ENCODE measurements around the gene PMEL.
"Not testable (repeated sequence)": the region's sequence is repeated elsewhere in the genome, so short reads cannot be mapped to it uniquely, and the experiment has no call there.

PMEL gene

GRCh38 chr12:56010111-56010570 is 44.3 kb upstream of the PMEL start:
- no CpG with 5 or more reads among the region's 2 CpGs for WGBS (ENCODE audit: extremely low coverage, insufficient coverage, insufficient read length)

GRCh38 chr12:56007564-56008559 is 42.0 kb upstream of the PMEL start:
- H4K91ac ChIP-seq (ENCODE audit: low read depth, low read length) = peak overlapping the region; percentile 93
- no CpG with 5 or more reads among the region's 44 CpGs for WGBS (ENCODE audit: extremely low coverage, insufficient coverage, insufficient read length)
- peak overlapping the region; percentile 72 for H3K14ac ChIP-seq (ENCODE audit: low read length)
- H3K27me3 ChIP-seq (ENCODE audit: insufficient read depth, low read length) = no peaks in the 10 kb centered on the region
- peak overlapping the region; percentile 55 for H3K18ac ChIP-seq (ENCODE audit: low read length)
- H2BK12ac ChIP-seq (ENCODE audit: low read length) = peak overlapping the region; percentile 37
- H4K8ac ChIP-seq (ENCODE audit: low read depth, low read length) = peak overlapping the region; percentile 84
- H3K36me3 ChIP-seq (ENCODE audit: control insufficient read depth in 1 of 2, insufficient read depth in 2 of 2, low read length in 2 of 2) = peaks cover 15 to 16% of the 10 kb centered on the region in 2 experiments
- peak overlapping the region; percentile 69 for H2BK5ac ChIP-seq (ENCODE audit: low read depth, low read length, poor library complexity)
- peak overlapping the region; percentile 50 for H3K9ac ChIP-seq (ENCODE audit: low read length)
- H3K79me2 ChIP-seq (ENCODE audit: control insufficient read depth, insufficient read depth, low read length, poor library complexity) = peaks cover 2% of the 10 kb centered on the region
- peaks cover 10 to 22% of the 10 kb centered on the region in 2 experiments for H3K4me1 ChIP-seq (ENCODE audit: control insufficient read depth in 1 of 2, insufficient read depth in 2 of 2, low read length in 2 of 2)
- peak overlapping the region; percentile 13 for H3K4ac ChIP-seq (ENCODE audit: low read depth, low read length)
- H3K4me2 ChIP-seq (ENCODE audit: low read length) = peak overlapping the region; percentile 94
- H3K4me3 ChIP-seq (ENCODE audit: low read depth, low read length) = peak overlapping the region; percentile 77
- H2BK120ac ChIP-seq (ENCODE audit: insufficient read depth, low read length, poor library complexity) = peak overlapping the region; percentile 65
- H3K23ac ChIP-seq (ENCODE audit: low read length) = no peak overlapping the region
- peak overlapping the region; percentile 86 for H3K27ac ChIP-seq (ENCODE audit: low read depth, low read length)
- H2AFZ ChIP-seq (ENCODE audit: insufficient read depth, low read length, poor library complexity) = peak overlapping the region; percentile 37
- no peaks in the 10 kb centered on the region for H3K9me3 ChIP-seq (ENCODE audit: insufficient read depth, low read depth, low read length)
- H4K12ac ChIP-seq (ENCODE audit: low read depth, low read length) = peak overlapping the region; percentile 67
- peaks cover 23% of the 10 kb centered on the region for H3K79me1 ChIP-seq (ENCODE audit: low read length)
- peak overlapping the region; percentile 13 for H2AK5ac ChIP-seq (ENCODE audit: low read length)
- DNase-seq = peak in 1 of 2 donors; percentile 42

More at GRCh38 chr12:56010111-56010570, 44.3 kb upstream of the PMEL start:
- Histone ChIP-seq H2AFZ (ENCODE audit: insufficient read depth, low read length, poor library complexity) (no peak overlapping the region), H3K18ac (ENCODE audit: low read length) (no peak overlapping the region), H3K27me3 (ENCODE audit: insufficient read depth, low read length) (no peaks in the 10 kb centered on the region), H2BK12ac (ENCODE audit: low read length) (no peak overlapping the region), H2BK5ac (ENCODE audit: low read depth, low read length, poor library complexity) (peak overlapping the region; percentile 81), H2BK120ac (ENCODE audit: insufficient read depth, low read length, poor library complexity) (peak overlapping the region; percentile 9), H3K9me3 (ENCODE audit: insufficient read depth, low read depth, low read length) (no peaks in the 10 kb centered on the region), H3K4me3 (ENCODE audit: low read depth, low read length) (no peak overlapping the region), H3K4me2 (ENCODE audit: low read length) (no peak overlapping the region), H3K79me1 (ENCODE audit: low read length) (peaks cover 23% of the 10 kb centered on the region), H3K4ac (ENCODE audit: low read depth, low read length) (no peak overlapping the region), H3K9ac (ENCODE audit: low read length) (no peak overlapping the region), H4K12ac (ENCODE audit: low read depth, low read length) (no peak overlapping the region), H3K79me2 (ENCODE audit: control insufficient read depth, insufficient read depth, low read length, poor library complexity) (peaks cover 2% of the 10 kb centered on the region), H3K4me1 (ENCODE audit: control insufficient read depth in 1 of 2, insufficient read depth in 2 of 2, low read length in 2 of 2) (peaks cover 18 to 32% of the 10 kb centered on the region in 2 experiments), H4K91ac (ENCODE audit: low read depth, low read length) (peak overlapping the region; percentile 26), H4K8ac (ENCODE audit: low read depth, low read length) (no peak overlapping the region), H3K27ac (ENCODE audit: low read depth, low read length) (peak overlapping the region; percentile 78), H3K14ac (ENCODE audit: low read length) (no peak overlapping the region), H3K23ac (ENCODE audit: low read length) (no peak overlapping the region), H3K36me3 (ENCODE audit: control insufficient read depth in 1 of 2, insufficient read depth in 2 of 2, low read length in 2 of 2) (no peaks in the 10 kb centered on the region), H2AK5ac (ENCODE audit: low read length) (no peak overlapping the region)
- peak; percentile 38 to 69 for DNase-seq

GRCh38 chr12:56004211-56004610 is 38.4 kb upstream of the PMEL start:
- H3K9me3 ChIP-seq (ENCODE audit: insufficient read depth, low read depth, low read length) = no peaks in the 10 kb centered on the region
- H3K14ac ChIP-seq (ENCODE audit: low read length) = no peak overlapping the region
- H3K36me3 ChIP-seq (ENCODE audit: control insufficient read depth in 1 of 2, insufficient read depth in 2 of 2, low read length in 2 of 2) = peaks cover 18 to 19% of the 10 kb centered on the region in 2 experiments
- no peak overlapping the region for H3K4me3 ChIP-seq (ENCODE audit: low read depth, low read length)
- H3K23ac ChIP-seq (ENCODE audit: low read length) = no peak overlapping the region
- H2AFZ ChIP-seq (ENCODE audit: insufficient read depth, low read length, poor library complexity) = no peak overlapping the region
- H3K79me1 ChIP-seq (ENCODE audit: low read length) = peaks cover 11% of the 10 kb centered on the region
- no peak overlapping the region for H2BK12ac ChIP-seq (ENCODE audit: low read length)
- no peak overlapping the region for H4K91ac ChIP-seq (ENCODE audit: low read depth, low read length)
- H3K27me3 ChIP-seq (ENCODE audit: insufficient read depth, low read length) = no peaks in the 10 kb centered on the region
- H3K4me1 ChIP-seq (ENCODE audit: control insufficient read depth in 1 of 2, insufficient read depth in 2 of 2, low read length in 2 of 2) = peaks cover 9 to 12% of the 10 kb centered on the region in 2 experiments
- no peak overlapping the region for H3K27ac ChIP-seq (ENCODE audit: low read depth, low read length)
- no peak overlapping the region for H2BK120ac ChIP-seq (ENCODE audit: insufficient read depth, low read length, poor library complexity)
- no peak overlapping the region for H2BK5ac ChIP-seq (ENCODE audit: low read depth, low read length, poor library complexity)
- H3K4ac ChIP-seq (ENCODE audit: low read depth, low read length) = no peak overlapping the region
- H2AK5ac ChIP-seq (ENCODE audit: low read length) = no peak overlapping the region
- peaks cover 2% of the 10 kb centered on the region for H3K79me2 ChIP-seq (ENCODE audit: control insufficient read depth, insufficient read depth, low read length, poor library complexity)
- H4K8ac ChIP-seq (ENCODE audit: low read depth, low read length) = no peak overlapping the region
- no peak overlapping the region for H3K9ac ChIP-seq (ENCODE audit: low read length)
- DNase-seq = no peak
- WGBS (ENCODE audit: extremely low coverage, insufficient coverage, insufficient read length) = no CpG with 5 or more reads among the region's 10 CpGs
- H3K4me2 ChIP-seq (ENCODE audit: low read length) = no peak overlapping the region
- no peak overlapping the region for H3K18ac ChIP-seq (ENCODE audit: low read length)
- H4K12ac ChIP-seq (ENCODE audit: low read depth, low read length) = no peak overlapping the region

- H3K27ac ChIP-seq (ENCODE audit: low read depth, low read length); H3K9ac ChIP-seq (ENCODE audit: low read length); H4K91ac ChIP-seq (ENCODE audit: low read depth, low read length); H3K4me3 ChIP-seq (ENCODE audit: low read depth, low read length); H3K27me3 ChIP-seq (ENCODE audit: insufficient read depth, low read length); H3K9me3 ChIP-seq (ENCODE audit: insufficient read depth, low read depth, low read length); H3K23ac ChIP-seq (ENCODE audit: low read length); H3K18ac ChIP-seq (ENCODE audit: low read length); H2BK120ac ChIP-seq (ENCODE audit: insufficient read depth, low read length, poor library complexity); H3K4me2 ChIP-seq (ENCODE audit: low read length); H2AFZ ChIP-seq (ENCODE audit: insufficient read depth, low read length, poor library complexity); H3K14ac ChIP-seq (ENCODE audit: low read length); DNase-seq; H2AK5ac ChIP-seq (ENCODE audit: low read length); H3K4ac ChIP-seq (ENCODE audit: low read depth, low read length); H2BK5ac ChIP-seq (ENCODE audit: low read depth, low read length, poor library complexity); H4K12ac ChIP-seq (ENCODE audit: low read depth, low read length); H3K4me1 ChIP-seq (ENCODE audit: control insufficient read depth in 1 of 2, insufficient read depth in 2 of 2, low read length in 2 of 2); H2BK12ac ChIP-seq (ENCODE audit: low read length); H3K79me2 ChIP-seq (ENCODE audit: control insufficient read depth, insufficient read depth, low read length, poor library complexity); H4K8ac ChIP-seq (ENCODE audit: low read depth, low read length): not testable (repeated sequence)
- peaks cover 21 to 22% of the 10 kb centered on the region in 2 experiments for H3K36me3 ChIP-seq (ENCODE audit: control insufficient read depth in 1 of 2, insufficient read depth in 2 of 2, low read length in 2 of 2)
- WGBS (ENCODE audit: extremely low coverage, insufficient coverage, insufficient read length) = no CpG with 5 or more reads among the region's 5 CpGs
- peaks cover 11% of the 10 kb centered on the region for H3K79me1 ChIP-seq (ENCODE audit: low read length)
These were observed 37.5 kb upstream of the PMEL start for GRCh38 chr12:56003376-56003775.

All from trophoblast cell (in vitro differentiated cells and primary cell).